Fibroblast of peridontal ligament (primary cell): ENCODE data around the gene FJX1.

Source experiments
- DNase-seq: peaks from one replicate; pipeline ENCODE4 v3.0.0-alpha.2; 2010; ENCODE audit errors: extremely low read depth

Gene FJX1, protein sequence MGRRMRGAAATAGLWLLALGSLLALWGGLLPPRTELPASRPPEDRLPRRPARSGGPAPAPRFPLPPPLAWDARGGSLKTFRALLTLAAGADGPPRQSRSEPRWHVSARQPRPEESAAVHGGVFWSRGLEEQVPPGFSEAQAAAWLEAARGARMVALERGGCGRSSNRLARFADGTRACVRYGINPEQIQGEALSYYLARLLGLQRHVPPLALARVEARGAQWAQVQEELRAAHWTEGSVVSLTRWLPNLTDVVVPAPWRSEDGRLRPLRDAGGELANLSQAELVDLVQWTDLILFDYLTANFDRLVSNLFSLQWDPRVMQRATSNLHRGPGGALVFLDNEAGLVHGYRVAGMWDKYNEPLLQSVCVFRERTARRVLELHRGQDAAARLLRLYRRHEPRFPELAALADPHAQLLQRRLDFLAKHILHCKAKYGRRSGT

DNA sequence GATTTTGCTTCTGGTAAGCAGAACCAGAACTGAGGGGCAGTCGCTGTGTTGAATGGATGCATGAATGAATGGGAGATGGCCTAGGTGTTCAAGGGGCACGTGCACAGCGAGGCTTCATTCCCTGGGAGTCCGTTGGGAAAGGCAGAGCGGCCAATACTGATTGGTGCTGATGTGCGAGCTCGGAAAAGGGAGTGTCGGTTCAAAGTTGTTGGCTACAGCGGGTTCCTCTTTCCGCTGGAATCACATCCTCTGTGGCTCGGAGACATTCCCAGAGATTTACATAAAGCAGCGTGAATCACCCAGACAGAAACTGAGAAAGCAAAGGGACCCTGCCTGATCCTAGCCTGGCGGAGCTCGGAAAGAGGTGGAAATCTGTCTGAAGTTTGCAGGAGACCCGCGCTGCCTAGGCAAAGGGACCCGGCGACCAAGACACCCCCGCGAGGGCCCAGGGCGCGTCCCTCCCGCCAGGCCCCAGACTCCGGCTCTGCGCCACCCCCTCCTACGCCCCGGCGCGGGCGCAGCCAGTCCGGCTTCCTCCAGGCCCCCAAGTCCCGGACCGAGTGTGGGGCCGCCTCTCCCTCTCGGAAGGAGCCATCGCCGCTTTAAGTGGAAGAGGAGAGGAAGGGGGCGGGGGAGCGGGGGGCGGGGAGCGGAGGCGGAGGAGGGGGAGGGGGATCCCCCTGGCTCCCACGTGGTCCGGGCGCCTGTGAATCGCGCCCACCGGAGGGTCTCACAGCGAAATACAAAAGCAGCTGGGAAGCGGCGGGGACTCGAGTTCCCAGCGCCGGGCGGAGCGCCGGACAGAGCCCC lies at the start of gene FJX1:
Gene FJX1 (plus strand): TSS at position 774 of the 810 bp plus-strand sequence. CDS start 177 bp downstream, outside the sequence.
- DNase-seq = peak; percentile 91

DNA sequence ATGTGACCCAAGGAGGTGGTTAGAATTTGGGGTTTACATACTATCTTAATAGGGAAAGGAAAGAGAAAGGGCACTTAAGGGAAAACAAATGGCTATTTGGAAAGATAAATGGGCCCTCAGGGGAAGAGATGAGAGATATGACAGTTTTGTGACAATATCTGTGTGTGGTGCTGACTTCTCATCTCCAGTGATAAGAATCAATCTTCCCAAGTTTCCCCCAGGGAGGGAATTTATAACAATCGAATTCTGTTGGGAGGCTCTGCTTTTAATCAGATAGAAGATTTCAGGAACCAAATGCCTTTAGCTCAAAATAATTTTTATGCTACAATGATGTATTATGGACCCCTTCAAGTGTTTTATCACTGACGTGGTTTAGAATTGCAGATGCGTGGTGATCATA lies 46.6 kb upstream of the FJX1 start:
- no peak for DNase-seq

DNA sequence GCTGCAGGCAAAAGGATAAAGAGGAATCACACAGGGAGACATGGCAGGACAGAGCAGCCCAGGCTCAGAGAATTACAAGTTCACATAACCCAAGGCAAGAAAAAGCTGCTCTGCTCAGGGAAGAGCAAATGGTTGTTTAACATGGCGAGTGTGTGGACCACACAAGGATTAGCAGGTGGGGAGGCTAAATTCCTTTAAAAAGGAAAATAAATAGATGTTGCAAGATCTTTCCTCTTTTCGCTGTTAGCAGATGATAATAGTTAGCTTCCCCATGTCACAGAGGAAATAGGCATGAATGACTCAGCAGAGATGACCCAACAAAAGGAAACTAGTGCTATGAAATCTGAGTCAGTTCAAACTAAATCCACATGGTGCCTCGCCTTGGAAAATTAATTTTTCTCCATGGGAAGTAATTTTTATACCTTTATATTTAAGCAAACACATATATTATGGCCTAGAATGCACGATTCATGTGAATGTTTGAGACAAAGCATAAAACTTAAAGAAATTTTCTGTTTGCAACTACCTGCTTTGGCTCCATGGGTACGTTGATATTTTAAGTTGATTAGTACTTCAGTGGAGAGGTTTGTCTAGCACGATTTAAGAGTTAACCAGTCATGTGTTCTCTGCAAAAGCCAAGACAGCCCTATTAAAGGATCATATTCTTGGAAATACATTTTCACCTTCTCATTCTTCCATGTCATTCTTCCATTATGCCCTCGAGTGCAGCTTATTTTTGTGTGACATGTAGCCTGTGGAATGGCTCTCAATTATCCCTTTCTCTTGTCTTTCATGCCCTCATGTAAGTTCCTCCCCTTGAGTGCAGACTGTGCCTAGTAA lies 38.5 kb upstream of the FJX1 start:
- DNase-seq = peak; percentile 99

GRCh38 chr11:35580397-35580781 lies 37.9 kb upstream of the FJX1 start:
- no peak for DNase-seq

- DNase-seq = no peak
Measured at GRCh38 chr11:35582033-35582432, 36.2 kb upstream of the FJX1 start.

GRCh38 chr11:35583126-35583525 lies 35.1 kb upstream of the FJX1 start:
- peak; percentile 90 for DNase-seq

- no peak for DNase-seq
Measured at GRCh38 chr11:35583843-35584242, 34.4 kb upstream of the FJX1 start.

DNA sequence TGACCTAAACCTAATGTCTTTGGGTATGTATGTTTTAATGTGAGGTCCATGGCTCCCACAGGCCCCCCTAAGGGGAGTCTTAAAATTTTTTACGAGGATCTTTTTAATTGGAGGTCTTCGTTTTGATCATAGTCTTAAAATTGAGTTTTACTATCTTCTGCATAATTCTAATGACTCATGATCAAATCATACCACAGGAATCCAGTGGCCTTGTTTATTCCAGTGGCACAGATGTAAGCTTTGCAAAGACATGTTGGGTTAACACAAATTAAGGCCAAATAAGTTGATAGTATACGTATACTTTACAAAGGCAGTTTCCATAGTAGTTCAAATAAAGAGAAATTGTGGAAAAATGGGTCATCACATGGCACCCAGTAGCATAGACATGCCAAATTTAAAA lies 33.9 kb upstream of the FJX1 start:
- DNase-seq = peak; percentile 86

DNA sequence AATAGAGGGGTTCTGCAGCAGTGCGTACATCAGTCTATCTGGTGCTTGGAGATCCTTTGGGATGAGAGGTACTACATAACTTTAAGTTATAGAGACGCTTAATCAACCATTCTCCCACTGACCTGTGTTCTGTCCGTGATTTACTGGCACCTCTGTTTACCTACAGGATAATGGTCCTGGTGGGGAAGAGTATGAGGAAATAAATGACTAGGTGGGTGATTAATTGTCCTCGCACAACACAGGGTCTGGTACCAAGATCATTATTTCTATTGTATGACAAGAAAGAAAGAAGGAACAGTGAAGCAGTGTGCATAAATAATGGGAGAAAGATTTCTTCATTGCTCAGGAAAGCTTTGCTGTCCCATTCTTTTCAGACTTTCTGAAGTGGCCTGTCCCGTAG lies 32.8 kb upstream of the FJX1 start:
- no peak for DNase-seq

GRCh38 chr11:35586222-35586621 lies 32.0 kb upstream of the FJX1 start:
- no peak for DNase-seq

DNA sequence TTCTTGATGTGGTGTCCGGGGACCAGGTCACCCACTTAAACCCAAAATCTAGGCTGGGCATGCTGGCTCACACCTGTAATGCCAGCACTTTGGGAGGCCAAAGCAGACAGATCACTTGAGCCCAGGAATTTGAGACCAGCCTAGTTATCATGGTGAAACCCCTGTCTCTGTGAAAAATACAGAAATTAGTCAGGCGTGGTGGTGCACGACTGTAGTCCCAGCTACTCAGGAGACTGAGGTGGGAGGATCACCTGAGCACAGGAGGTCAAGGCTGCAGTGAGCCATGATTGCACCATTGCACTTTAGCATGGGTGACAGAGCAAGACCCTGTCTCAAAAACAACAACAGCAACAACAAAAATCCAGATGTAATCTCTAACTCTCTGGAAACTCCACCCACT lies 30.3 kb upstream of the FJX1 start:
- DNase-seq = no peak

GRCh38 chr11:35588627-35589026 lies 29.6 kb upstream of the FJX1 start:
- peak; percentile 80 for DNase-seq

DNA sequence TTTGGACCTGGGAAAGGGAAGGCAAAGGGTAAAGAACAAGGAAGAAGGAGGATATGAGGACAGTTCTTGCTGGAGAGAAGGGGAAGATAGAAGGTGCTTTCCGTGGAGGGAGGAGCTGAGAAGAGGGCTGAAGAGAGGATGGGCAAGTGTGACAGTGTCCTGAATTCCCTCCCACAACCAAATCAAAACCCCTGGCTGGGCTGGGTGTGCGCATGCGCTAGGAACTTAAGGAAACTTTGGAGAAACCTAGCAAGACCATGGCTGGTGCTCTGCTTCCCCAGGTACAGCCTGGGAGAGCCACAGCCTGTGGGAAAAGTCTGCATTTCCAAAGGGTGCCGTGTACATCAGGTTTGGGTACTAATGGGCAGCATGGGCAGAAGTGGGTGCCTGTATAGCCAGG lies 29.0 kb upstream of the FJX1 start:
- no peak for DNase-seq

DNA sequence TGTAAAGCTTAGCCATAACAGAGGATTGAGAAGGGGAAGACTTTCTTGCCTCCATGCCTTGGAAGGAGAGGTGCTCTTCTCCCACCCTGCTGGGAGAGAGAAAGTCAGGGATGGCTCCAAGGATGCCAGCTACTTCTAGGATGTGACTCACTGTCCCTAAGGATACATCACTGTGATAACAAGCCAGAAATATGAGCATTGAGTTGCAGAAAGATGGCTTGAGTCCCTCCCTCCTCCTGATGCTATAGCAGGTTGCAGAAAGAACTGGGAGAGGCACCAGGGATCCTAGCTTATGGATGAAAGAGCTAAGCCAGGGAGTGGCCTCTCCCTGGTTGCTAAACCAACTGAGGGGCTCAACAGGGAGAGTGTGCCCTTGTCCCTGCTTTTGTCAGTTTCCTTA lies 27.8 kb upstream of the FJX1 start:
- peak; percentile 54 for DNase-seq

GRCh38 chr11:35593143-35593542 lies 25.1 kb upstream of the FJX1 start:
- peak; percentile 97 for DNase-seq

- no peak for DNase-seq
Measured at GRCh38 chr11:35594680-35595079, 23.6 kb upstream of the FJX1 start.

DNA sequence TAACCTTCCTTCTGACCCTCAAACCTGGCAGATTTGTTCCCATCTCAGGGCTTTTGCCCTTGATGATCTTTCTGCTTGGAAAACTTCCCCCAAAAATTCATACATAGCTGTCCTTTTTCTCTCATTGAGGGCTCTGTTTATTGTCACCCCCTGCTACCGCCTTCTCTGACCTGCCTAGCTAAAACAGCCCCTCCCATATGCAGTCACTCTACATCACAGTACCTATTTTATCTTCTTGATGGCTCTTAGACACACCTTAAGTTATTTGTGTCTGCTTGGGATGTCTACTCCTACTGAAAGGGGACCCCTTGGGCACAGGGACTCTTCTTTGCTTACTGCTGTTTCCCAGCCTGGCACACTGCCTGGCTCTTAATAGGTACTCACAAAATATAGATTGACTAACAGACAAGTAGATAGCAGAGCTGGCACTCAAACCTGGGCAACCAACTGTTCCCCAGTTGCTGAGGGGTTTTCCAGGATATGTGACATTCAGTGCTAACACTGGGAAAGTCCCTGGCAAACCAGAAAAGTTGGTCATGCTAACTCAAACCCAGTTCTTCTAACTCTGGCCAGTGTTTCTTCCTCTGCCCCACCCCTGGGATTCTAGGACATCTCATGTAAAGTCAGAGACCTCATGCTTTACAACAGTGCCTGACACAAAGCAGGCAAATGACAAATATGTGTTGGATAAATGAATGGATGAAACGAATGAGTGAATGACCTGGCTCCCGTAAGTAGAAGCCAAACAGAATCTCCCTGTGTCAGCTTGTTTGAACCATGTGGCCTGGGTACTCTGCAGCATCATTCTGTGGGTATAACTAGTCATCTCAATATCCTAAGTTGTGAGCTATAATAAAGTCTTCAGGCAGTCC lies 19.8 kb upstream of the FJX1 start:
- peak; percentile 62 for DNase-seq

- no peak for DNase-seq
Measured at GRCh38 chr11:35600331-35600838, 17.9 kb upstream of the FJX1 start.

DNA sequence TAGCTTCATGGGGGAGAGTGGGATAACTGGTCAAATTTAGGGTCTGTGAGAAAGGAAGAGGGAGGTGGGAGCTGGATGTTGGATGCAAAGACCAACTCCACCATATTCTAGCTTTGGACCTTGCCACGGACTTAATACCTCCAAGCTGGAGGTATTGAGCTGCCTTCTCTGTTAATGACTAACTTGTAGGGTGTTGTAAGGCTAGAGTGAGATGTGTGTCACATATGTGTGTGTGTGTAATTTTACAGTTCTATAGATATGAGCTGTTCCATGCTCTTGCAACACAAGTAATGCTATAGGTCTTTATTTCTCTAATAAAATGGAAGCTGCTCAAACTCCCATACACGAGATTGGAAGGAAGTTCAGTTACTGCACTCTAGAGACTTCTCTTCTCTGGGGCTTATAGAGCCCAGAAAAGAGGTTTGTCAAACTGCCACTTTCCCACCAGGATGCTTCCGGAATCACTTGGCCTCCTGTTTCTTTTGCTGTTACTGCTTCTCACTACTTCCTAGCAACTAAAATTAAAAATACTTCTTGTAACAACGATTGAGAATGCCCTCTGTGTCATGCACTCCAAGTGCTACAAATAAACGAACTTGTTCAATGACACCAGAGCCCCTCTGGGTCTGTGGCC lies 16.0 kb upstream of the FJX1 start:
- no peak for DNase-seq

GRCh38 chr11:35602979-35603378 lies 15.3 kb upstream of the FJX1 start:
- DNase-seq = no peak
